Fibroblast of lung (primary cell): ENCODE results near the gene PODN.

Experiments
- EZH2 ChIP-seq: IDR thresholded peaks from 2 replicates; pipeline ENCODE4 v1.5.1; 2012; ENCODE audit warnings: low read length, control low read depth, mild to moderate bottlenecking; ENCODE audit errors: missing control alignments
- TF ChIP-seq, protein P1 (sequence below), 2 donors: IDR thresholded peaks in 1 of 2; conservative IDR thresholded peaks in 1 of 2; 1 replicate in 1 of 2; 2 replicates in 1 of 2; pipeline ENCODE4 v1.5.1; 2011 to 2012; ENCODE audit warnings: low read length in 2 of 2, control low read depth in 1 of 2, inconsistent platforms in 1 of 2, low read depth in 1 of 2, mild to moderate bottlenecking in 1 of 2

- TF ChIP-seq, protein P1, sequence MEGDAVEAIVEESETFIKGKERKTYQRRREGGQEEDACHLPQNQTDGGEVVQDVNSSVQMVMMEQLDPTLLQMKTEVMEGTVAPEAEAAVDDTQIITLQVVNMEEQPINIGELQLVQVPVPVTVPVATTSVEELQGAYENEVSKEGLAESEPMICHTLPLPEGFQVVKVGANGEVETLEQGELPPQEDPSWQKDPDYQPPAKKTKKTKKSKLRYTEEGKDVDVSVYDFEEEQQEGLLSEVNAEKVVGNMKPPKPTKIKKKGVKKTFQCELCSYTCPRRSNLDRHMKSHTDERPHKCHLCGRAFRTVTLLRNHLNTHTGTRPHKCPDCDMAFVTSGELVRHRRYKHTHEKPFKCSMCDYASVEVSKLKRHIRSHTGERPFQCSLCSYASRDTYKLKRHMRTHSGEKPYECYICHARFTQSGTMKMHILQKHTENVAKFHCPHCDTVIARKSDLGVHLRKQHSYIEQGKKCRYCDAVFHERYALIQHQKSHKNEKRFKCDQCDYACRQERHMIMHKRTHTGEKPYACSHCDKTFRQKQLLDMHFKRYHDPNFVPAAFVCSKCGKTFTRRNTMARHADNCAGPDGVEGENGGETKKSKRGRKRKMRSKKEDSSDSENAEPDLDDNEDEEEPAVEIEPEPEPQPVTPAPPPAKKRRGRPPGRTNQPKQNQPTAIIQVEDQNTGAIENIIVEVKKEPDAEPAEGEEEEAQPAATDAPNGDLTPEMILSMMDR (conservative IDR thresholded peaks at IDR 0.05 in 1 of 2, IDR thresholded peaks at IDR 0.05 in 1 of 2; ENCODE audit: low read depth in 1 of 2, low read length in 2 of 2): no peak
- TF ChIP-seq EZH2: no peak
Observed at GRCh38 chr1:53117836-53118235, 55.8 kb downstream of the PODN start.
